Activated CD4-positive, alpha-beta T cell treated with anti-CD3 and anti-CD28 coated beads for 1 hour (primary cell): ENCODE results near the gene IL3.
"Not testable (repeated sequence)": the region's sequence is repeated elsewhere in the genome, so short reads cannot be mapped to it uniquely, and the experiment has no call there.

ENCODE experiments used
- DNase-seq: peaks from one replicate; pipeline ENCODE4 v3.0.0-alpha.2; 2020

The IL3 gene

DNA sequence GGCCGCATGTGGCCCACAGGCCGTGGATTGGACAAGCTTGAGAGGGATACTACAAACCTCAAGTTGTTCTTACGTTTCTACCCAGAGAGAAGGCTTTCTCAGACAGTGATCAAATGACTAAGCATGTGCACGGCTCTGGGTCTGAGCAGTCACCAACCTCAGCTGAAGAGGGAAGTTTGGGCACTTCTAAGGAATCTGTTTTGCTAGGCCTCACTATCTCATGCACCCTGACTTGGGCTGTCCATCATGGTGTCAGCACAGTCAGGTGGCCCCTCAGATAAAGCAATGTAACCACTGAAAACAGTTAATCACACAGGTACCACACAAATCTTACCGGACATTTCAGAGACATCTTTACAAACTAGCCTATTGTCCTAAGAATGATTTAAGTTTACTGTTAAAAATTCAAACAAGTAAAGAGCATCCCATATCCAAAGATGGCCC is 37.7 kb downstream of the IL3 start:
- no peak for DNase-seq

DNA sequence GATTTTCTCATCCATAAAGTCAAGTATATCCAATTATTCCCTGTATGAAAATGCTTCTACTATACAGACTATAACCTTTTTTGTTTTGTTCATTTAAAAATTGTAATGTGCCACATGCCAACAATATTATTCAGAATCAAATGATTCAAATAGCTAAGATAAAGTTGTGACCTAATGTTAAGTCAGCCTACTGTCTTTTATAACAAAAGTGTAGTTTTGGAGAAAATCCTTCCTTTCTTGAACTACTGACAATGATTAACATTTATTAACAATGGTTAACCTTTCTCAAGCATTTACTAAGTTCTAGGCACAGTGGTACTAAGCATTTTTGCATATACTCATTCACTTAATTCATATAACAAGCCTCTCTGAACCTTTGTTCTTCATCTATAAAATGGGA is 38.2 kb downstream of the IL3 start:
- no peak for DNase-seq

DNA sequence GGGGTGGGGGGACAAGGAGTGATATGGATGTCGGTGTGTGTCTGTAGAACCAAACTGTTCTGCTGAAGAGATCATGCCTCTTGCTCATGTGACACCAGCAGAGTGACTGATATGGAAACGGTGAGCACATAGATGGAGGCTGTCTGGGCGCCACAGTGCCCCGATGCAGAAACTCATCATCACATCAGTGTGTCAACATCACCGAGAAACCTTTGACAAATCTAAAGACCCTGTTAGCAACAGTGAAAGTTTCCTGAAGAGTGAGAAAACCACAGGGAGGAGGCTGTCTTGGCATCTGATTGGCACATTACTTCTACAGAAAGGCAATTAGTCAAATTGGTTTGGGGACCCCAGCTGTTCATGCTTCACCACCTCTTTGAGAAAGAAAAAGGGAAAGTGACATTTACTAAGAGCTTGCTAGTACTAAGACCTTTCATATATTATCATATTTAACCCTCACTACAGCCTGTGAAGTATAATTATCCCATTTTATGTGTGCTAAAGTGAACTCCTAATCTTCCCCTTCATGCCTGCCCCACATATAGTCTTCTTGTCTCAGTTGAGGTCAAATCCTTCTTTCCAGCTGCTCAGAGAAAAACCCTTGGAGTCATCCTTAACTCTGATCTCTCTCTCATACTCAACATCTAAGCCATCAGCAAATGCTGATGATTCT is 38.8 kb downstream of the IL3 start:
- no peak for DNase-seq

DNA sequence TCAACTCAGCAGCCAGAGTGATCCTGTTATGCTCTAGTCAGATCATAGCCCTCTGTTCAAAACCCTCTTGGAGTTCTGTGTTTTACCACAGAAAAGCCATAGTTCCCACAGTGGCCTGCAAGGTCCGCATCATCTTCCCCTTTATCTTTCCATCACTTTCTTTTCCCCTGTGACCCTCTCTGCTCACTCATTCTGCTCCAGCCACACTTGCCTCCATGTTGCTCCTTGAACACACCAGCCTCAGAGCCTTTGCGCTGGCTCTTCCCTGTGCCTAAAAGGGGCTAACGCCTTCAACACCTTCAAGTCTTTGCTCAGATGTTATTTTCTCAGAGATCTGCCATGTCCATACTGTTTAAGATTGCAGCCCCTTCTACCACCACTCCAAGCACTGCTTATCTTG is 39.5 kb downstream of the IL3 start:
- DNase-seq: no peak

DNA sequence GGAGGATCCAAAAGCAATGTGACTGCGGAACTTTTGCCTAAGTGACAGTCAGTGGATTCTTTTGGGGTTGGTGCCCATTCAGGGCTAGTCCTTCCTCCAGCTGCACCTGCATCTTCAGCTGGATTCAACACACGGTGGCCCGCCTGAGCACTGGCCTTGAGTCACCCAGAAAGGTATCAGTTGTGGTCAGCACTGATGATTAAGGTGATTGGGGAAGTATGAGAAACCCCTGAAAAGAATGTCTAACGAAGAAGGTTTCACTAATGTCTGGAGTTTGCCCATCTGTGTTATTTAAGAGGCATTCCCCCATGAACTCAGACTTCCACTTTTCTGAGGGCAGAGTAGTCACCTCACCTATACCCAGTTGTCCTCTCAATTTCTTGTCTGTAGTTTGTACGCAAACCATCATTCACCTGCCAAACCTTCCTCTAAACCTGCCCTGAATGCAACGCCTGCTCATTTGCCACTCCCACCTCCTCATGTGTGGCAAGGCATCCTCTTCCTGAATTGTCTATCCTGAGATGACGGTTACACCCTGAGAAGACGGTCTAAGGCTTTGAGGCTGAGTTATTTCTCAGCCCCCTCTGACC is 40.3 kb downstream of the IL3 start:
- DNase-seq: no peak

DNA sequence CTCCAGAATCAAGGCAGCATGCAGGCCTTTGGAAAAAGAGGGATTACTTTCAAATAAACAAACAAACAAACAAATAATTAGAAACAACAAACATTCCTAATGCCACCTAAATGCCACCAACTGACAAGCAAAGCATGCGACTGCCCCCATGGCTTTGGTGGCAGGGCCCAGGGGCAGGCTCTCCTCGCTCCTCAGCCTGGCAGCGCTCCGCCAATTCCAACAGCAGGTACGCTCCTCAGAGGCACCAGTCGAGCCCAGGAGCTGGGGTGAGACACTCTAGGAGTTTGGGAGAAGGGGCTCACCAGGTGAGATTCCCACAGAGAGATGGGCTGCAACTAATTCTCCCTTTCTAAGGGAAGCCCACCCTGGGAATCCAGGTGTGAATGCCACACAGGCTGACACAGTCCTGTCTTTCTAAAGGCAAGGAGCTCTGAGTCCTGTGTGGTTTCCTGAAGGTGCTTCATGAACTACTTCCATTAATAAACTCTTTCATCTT is 41.0 kb downstream of the IL3 start:
- DNase-seq: no peak

DNA sequence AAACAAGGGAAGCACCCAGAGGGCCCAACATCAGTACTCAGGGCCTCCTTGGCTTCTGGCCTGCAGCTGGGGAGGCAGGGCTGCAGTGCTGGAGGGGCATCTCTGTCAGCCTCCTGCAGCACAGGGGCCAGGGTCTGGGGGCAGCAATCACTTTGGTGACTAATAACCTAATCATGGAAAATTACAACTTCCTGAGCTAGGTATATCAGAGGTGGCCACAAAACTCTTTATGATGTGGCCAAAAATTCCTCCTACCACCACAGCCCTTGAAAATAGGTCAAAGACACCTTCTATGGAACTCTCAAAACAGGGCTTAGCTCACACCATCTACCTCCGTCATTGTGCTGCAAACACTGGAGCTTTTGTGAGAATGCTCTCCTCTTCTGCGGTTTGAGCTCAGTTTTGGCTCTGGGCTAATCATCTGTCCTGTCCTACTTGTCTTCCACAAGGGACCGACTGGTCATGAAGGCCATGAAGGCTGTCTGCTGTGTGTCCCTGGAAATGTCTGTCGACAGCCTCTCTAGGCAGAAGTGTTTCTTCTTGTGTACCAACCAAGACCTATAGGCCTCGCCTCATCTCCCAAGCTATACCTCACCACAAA is 41.7 kb downstream of the IL3 start:
- DNase-seq: no peak

DNA sequence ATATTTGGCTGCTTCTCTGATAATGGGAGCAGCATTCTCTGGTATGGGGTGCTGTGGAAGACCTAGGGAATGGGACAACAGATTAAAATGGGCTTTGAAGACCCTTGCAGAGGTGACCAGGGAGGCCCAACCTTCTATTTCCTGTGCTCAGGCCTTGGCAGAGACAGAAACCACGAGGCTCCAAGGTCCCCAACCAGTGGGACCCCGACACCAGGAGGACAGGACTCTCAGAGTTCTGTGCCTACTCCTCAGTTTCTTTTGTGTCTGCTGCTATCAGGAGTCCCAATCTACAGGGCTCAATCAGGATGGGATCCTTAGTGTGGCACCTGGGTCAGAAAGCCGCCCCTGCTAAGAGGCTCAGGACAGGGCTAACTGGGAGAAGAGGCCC is 42.5 kb downstream of the IL3 start:
- no peak for DNase-seq

DNA sequence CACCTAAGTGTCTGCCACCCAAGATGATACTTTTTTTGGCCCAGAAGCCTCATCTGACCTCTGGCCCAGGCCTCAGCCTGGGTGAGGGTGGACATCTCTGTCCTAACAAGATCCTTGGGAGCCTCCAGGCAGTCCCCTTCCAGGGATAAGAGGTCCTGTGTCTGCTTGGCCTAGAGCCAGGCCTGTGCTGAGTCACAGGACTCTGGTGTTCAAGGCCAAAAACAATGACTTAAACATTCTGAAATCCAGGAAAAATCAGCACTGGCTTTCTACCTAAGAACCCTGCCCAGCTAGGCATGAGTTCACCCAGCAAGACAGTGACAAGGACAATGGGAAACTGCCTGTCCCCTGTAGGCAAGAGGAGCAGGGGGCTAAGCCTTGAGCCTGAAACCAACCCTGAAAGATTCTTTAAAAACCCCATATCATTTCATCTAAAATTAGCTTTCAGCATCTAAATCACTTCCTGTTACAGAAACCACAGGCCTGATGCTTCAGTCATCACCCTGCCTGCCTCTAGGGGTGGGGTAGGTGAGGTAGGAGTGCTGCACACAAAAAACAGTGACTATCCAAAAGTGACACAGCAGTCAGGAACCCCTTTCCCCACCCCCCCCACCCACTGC is 43.0 kb downstream of the IL3 start:
- peak; percentile 48 for DNase-seq

DNA sequence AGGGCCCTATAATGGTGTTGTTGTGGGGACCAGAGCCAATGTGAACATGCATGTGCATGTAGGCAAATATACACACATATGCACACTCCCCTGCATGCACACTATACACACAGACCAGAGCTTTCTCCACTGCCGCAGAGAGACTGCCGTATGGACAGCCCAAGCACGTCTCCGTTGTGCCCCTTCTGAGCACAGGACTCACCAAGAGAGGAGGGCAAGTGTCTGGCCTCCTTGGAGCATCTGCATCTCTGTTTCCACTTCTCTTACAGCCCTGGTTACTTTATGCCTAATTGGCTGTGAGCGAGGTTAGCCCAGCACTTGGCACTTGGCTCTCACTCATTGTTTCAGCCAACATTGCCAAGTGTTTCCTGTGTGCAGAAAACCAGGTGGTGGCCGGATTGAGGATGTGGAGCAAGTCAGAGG is 43.5 kb downstream of the IL3 start:
- no peak for DNase-seq

DNA sequence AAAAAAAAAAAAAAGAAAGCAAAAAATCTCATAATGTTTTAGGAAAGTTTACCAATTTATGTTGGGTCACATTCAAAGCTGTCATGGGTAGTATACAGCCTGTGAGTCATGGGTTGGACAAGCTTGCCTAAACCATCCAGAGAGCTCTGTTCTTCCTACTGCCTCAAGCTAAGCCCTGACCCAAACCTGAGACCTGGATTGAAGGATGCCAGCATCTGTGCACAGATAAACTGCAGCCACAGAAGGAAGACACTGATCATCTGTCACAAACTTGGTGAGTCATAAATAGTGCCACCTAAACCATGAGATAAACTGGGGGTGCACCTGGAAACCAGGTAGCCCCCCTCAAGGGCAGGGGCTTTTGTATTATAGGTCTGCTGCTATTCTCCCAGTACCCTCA is 44.1 kb downstream of the IL3 start:
- DNase-seq: no peak

DNA sequence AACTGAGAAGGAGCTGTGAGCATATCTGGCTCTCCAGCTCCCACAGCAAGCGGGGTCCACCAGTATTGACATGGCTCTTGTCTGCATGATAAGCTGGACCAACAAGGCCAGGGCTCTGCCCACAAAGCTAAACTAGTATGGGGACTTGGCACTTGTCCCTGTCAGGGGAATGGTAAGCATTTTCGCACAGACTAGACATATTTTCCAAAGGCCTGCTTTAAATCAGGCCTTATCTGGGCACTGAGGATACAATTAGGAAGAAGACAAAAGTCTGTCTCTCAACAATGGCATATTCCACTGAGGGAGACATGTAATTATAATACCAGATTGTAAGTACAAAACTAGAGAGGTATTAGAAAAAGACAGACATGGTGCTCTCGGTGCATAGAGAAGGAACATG is 45.2 kb downstream of the IL3 start:
- DNase-seq: no peak

DNA sequence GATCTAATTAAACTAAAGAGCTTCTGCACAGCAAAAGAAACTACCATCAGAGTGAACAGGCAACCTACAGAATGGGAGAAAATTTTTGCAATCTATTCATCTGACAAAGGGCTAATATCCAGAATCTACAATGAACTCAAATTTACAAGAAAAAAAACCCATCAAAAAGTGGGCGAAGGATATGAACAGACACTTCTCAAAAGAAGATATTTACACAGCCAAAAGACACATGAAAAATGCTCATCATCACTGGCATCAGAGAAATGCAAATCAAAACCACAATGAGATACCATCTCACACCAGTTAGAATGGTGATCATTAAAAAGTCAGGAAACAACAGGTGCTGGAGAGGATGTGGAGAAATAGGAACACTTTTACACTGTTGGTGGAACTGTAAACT is 48.0 kb downstream of the IL3 start:
- not testable (repeated sequence) for DNase-seq

DNA sequence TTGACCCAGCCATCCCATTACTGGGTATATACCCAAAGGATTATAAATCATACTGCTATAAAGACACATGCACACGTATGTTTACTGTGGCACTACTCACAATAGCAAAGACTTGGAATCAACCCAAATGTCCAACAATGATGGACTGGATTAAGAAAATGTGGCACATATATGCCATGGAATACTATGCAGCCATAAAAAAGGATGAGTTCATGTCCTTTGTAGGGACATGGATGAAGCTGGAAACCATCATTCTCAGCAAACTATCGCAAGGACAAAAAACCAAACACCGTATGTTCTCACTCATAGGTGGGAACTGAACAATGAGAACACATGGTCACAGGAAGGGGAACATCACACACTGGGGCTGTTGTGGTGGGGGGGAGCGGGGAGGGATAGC is 48.5 kb downstream of the IL3 start:
- not testable (repeated sequence) for DNase-seq

DNA sequence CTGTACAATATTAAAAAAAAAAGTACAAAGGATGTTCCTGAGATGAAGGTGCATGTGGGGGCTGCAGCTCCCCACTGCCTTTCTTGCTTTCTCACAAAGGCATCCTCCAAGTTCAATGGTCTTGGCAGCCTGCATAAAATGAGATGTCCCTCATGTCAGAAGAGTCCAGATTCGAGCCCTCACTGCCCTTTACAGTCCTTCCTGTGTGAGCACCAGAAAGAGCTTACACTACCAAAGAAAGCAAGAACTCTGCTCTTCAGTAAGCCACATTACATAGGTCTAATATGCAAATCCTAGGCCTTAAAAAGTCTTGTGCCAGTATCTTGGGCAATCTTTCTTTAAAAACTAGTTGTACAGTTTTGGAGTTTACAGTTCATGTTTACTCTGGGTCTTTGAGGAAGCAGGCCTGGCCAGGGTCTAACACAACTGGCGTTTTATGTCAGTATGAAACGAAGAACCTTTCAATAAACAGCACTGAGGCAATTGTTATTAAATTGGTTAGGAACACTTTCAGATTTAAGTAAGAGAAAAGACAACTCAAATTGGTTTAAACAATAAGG is 49.1 kb downstream of the IL3 start:
- DNase-seq: no peak

DNA sequence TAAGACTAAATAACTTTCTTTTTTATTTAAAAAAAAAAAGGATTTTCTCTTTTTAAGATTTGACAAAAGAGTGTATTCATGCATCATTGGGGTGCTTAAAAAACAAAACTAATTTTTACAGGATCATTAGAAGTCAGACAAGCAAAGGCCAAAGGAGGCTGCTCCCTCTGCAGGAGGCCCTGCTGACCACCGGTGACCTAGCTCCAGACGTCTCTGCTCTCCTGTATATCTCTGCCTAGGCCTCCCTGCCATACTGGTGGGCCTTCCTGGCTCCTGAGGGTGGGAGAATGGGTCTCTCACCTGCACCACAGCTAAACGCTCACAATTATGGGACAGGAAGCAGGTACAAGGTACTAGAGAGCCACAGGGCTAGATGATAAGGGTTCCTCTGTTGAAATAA is 49.7 kb downstream of the IL3 start:
- no peak for DNase-seq

DNA sequence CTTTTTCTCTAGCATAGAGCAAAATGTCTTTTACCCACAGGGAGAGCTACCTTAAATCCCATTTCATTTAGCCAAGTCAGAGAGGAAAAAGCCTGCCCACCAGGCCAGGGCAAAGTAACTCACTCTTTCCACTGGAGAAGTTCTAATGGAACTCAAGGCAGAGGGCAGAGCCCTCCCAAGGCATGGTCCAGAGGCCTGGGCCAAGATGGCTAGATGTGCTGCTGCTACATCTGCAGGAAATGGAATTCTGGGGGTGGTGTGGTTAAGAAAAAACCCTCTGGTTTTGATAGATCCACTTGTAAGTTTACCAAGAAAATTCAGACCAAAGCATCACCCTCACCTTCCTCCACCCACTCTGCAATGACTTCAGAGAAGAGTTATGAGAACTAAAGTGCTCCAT is 50.5 kb downstream of the IL3 start:
- DNase-seq: no peak

DNA sequence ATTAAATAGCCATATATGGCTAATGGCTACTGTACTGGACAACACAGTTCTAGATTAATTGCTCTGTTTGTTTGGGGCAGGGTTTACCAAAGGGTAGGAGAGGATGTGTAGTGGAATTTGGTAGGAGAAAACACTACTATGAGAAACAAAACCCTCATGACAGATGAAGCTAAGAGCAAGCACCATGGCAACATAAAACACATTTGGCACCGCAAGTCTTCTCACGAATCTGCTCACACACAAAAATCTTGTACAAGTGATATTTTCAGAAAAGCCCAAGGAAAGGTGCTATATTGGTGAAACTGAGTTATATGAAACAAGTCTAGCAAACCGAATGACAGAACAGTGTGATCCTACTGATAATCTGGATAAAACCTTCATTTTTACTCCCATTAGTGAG is 51.7 kb downstream of the IL3 start:
- no peak for DNase-seq
